ENCODE results near the gene UBE2G2.

UBE2G2 gene

GRCh38 chr21:44752671-44753235 is 48.9 kb downstream of the UBE2G2 start:
- no peak for DNase-seq (ENCODE audit: low read depth in 4 of 4, low spot score in 1 of 4)

- DNase-seq (ENCODE audit: low read depth in 4 of 4, low spot score in 1 of 4): no peak
Measured at GRCh38 chr21:44751799-44752636, 49.6 kb downstream of the UBE2G2 start.

- DNase-seq (ENCODE audit: low read depth in 4 of 4, low spot score in 1 of 4): no peak
Measured at GRCh38 chr21:44751186-44751798, 50.3 kb downstream of the UBE2G2 start.

GRCh38 chr21:44750675-44751025 is 51.0 kb downstream of the UBE2G2 start:
- DNase-seq (ENCODE audit: low read depth in 4 of 4, low spot score in 1 of 4): no peak

- DNase-seq (ENCODE audit: low read depth in 4 of 4, low spot score in 1 of 4): no peak
Measured at GRCh38 chr21:44749759-44750674, 51.6 kb downstream of the UBE2G2 start.

GRCh38 chr21:44749116-44749758 is 52.4 kb downstream of the UBE2G2 start:
- DNase-seq (ENCODE audit: low read depth in 4 of 4, low spot score in 1 of 4): no peak

GRCh38 chr21:44748621-44749020 is 53.0 kb downstream of the UBE2G2 start:
- DNase-seq (ENCODE audit: low read depth in 4 of 4, low spot score in 1 of 4): no peak

GRCh38 chr21:44742418-44743153 is 59.0 kb downstream of the UBE2G2 start:
- DNase-seq (ENCODE audit: low read depth in 4 of 4, low spot score in 1 of 4): no peak

GRCh38 chr21:44741921-44742320 is 59.7 kb downstream of the UBE2G2 start:
- DNase-seq (ENCODE audit: low read depth in 4 of 4, low spot score in 1 of 4): no peak

- no peak for DNase-seq (ENCODE audit: low read depth in 4 of 4, low spot score in 1 of 4)
Measured at GRCh38 chr21:44740742-44741141, 60.9 kb downstream of the UBE2G2 start.

- no peak for DNase-seq (ENCODE audit: low read depth in 4 of 4, low spot score in 1 of 4)
Measured at GRCh38 chr21:44739316-44739715, 62.3 kb downstream of the UBE2G2 start.

- DNase-seq (ENCODE audit: low read depth in 4 of 4, low spot score in 1 of 4): no peak
Measured at GRCh38 chr21:44738621-44739020, 63.0 kb downstream of the UBE2G2 start.

GRCh38 chr21:44737706-44738354 is 63.8 kb downstream of the UBE2G2 start:
- no peak for DNase-seq (ENCODE audit: low read depth in 4 of 4, low spot score in 1 of 4)

- no peak for DNase-seq (ENCODE audit: low read depth in 4 of 4, low spot score in 1 of 4)
Measured at GRCh38 chr21:44736291-44737004, 65.2 kb downstream of the UBE2G2 start.

GRCh38 chr21:44735821-44736220 is 65.8 kb downstream of the UBE2G2 start:
- DNase-seq (ENCODE audit: low read depth in 4 of 4, low spot score in 1 of 4): no peak

- no peak for DNase-seq (ENCODE audit: low read depth in 4 of 4, low spot score in 1 of 4)
Measured at GRCh38 chr21:44734841-44735240, 66.8 kb downstream of the UBE2G2 start.

- no peak for DNase-seq (ENCODE audit: low read depth in 4 of 4, low spot score in 1 of 4)
Measured at GRCh38 chr21:44734026-44734745, 67.4 kb downstream of the UBE2G2 start.

- DNase-seq (ENCODE audit: low read depth in 4 of 4, low spot score in 1 of 4): no peak
Measured at GRCh38 chr21:44732956-44733355, 68.7 kb downstream of the UBE2G2 start.

Data from stimulated activated CD4-positive, alpha-beta T cell treated with anti-CD3 and anti-CD28 coated beads, Interleukin-1b, Interleukin-23, amount 100 ng/mL, for 24 hours (primary cell).